Activated naive CD8-positive, alpha-beta T cell treated with anti-CD3 and anti-CD28 coated beads, Interleukin-2, amount 50 U/mL, for 24 hours (primary cell): ENCODE results near the gene PAOX.
A peak's percentile ranks its signal among the peaks of the same experiment; 100 is the strongest.
"Not testable (repeated sequence)": the region's sequence is repeated elsewhere in the genome, so short reads cannot be mapped to it uniquely, and the experiment has no call there.

Experiments used
- ATAC-seq: fragments of 150-1000 bp; cut with Tn5 transposase; one replicate; pipeline ENCODE4 v1.10.0; 2021
- DNase-seq: peaks from one replicate; pipeline ENCODE4 v3.0.0; 2021
- H3K27ac Mint-ChIP-seq: one replicate; pipeline ENCODE4 v1.8.0; 2021; ENCODE audit warnings: mild to moderate bottlenecking, mixed read lengths
- H3K27me3 Mint-ChIP-seq: one replicate; pipeline ENCODE4 v1.8.0; 2021; ENCODE audit warnings: mixed read lengths
- H3K36me3 Mint-ChIP-seq: one replicate; pipeline ENCODE4 v1.8.0; 2021; ENCODE audit warnings: low read depth, mixed read lengths
- H3K4me1 Mint-ChIP-seq: one replicate; pipeline ENCODE4 v1.8.0; 2021; ENCODE audit warnings: mixed read lengths
- H3K4me3 Mint-ChIP-seq: one replicate; pipeline ENCODE4 v1.8.0; 2021; ENCODE audit warnings: mild to moderate bottlenecking, moderate library complexity, mixed read lengths
- H3K9me3 Mint-ChIP-seq: one replicate; pipeline ENCODE4 v1.8.0; 2021; ENCODE audit warnings: mixed read lengths

PAOX gene

DNA sequence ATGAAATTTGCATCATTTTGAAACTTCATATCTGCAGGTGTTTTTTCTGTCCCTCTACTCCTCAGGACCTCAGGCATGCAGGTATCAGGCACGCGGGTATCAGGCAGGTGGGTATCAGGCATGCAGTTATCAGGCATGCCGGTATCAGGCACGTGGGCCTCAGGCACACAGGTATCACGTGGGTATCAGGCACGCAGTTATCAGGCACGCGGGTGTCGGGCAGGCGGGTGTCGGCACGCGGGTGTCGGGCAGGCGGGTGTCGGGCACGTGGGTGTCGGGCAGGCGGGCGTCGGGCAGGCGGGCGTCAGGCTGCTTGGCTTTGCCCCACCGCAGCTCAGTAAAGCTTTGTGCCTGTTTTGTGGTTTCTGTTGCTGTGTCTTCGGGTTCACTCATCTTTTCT lies 36.7 kb downstream of the PAOX start:
- Mint-ChIP-seq H3K4me1 (peaks cover 10% of the 10 kb centered on the region), H3K9me3 (peaks cover 24% of the 10 kb centered on the region), H3K27me3 (no peaks in the 10 kb centered on the region), H3K27ac (no peak overlapping the region), H3K36me3 (peaks cover 50% of the 10 kb centered on the region), H3K4me3 (no peak overlapping the region)
- no peak for DNase-seq
- no peak for ATAC-seq

DNA sequence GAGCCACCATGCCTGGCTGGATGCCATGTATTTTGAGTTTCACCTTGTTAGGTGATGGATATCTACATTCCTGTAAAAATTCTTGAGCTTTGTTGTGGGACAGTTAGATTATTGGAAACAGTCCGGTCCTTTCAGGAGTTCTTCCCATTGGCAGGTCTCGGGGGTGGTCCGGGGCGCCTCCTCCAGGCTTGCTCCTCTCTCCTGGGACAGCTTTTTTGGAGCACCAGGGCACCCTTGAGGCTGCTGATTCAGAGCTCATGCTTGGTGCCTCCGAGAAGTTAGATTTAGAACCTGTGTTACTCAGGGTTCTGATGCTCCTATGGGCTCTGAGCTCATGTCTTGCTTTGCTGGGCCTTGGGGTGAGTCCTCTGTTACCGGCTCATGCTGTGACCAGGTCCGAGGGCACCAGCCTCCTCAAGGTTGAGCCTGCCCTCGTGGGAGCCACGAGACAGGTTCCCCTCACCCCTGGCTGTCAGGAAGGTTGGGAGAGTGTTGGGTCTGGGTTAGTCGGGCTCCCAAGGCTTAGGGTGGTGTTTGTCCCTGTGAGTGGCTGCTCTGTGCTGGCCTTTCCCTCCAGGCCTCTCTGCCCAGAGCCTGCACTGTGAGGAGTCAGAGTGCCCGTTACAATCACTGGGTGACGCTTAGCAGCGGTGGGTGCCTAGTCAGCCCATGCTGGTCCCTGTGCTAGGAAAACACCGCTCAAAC lies 39.4 kb downstream of the PAOX start:
- Mint-ChIP-seq H3K9me3 (peaks cover 7% of the 10 kb centered on the region), H3K27me3 (peaks cover 3% of the 10 kb centered on the region), H3K27ac (no peak overlapping the region), H3K36me3 (peaks cover 26% of the 10 kb centered on the region), H3K4me1 (no peaks in the 10 kb centered on the region), H3K4me3 (no peak overlapping the region)
- DNase-seq (no peak), ATAC-seq (no peak)

DNA sequence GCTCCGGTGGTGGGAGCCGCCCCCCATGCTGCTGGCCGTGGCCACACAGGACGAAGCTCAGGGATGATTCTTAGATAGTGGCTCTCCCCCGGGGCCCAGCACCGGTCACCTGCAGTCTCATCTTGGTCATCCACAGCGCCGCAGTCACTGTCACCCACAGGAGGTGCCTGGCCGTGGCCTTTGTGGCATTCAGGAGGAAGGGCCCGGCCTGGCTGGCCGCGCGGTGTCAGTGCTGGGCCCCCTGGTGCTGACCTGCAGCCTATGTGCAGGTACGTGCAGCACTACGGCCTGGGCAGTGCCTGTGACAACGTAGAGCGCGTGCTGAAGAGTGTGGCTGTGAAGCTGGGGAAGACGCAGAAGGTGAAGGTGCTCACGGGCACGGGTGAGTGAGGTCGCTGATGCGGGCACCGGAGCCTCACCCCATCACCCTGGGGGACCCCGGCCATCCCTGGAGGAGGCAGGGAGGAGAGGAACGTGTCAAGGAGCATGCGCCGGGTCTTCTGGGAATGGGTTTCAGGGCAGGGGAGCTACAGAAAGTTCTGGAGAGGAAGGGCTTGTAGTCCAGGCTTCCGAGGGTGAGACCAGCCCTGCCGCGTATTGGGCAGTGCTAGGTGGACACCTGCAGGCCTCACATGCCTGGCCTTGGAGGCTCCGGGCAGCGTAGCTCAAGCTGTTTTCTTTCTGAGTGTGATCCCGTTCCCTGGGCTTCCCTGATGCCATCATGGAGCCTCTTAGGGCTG lies 40.3 kb downstream of the PAOX start:
- Mint-ChIP-seq H3K4me3 (no peak overlapping the region), H3K36me3 (peaks cover 22% of the 10 kb centered on the region), H3K27ac (no peak overlapping the region), H3K4me1 (peaks cover 2% of the 10 kb centered on the region), H3K27me3 (peaks cover 3% of the 10 kb centered on the region), H3K9me3 (peaks cover 7% of the 10 kb centered on the region)
- ATAC-seq (no peak), DNase-seq (no peak)

DNA sequence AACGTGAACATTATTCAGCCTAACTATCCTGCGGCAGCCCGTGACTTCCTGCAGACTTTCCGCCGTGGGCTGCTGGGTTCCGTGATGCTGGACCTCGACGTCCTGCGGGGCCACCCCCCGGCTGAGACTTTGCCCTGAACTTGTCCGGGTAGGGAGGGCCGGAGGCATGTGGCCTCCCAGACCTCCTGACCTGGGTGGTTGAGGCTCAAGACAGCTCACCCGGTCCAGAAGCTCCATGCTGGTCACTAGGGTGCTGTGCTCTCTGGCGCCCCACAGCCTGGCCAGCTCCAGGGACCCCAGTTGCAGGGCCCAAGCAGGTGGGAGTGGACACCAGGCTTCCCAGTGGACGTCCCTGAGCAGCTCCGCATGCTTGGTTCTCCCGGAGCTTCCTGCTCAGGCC lies 41.0 kb downstream of the PAOX start:
- no peak overlapping the region for H3K4me3 Mint-ChIP-seq
- H3K9me3 Mint-ChIP-seq: peaks cover 7% of the 10 kb centered on the region
- no peak for ATAC-seq
- peaks cover 3% of the 10 kb centered on the region for H3K27me3 Mint-ChIP-seq
- H3K27ac Mint-ChIP-seq: no peak overlapping the region
- peaks cover 19% of the 10 kb centered on the region for H3K36me3 Mint-ChIP-seq
- no peak for DNase-seq
- peaks cover 2% of the 10 kb centered on the region for H3K4me1 Mint-ChIP-seq

DNA sequence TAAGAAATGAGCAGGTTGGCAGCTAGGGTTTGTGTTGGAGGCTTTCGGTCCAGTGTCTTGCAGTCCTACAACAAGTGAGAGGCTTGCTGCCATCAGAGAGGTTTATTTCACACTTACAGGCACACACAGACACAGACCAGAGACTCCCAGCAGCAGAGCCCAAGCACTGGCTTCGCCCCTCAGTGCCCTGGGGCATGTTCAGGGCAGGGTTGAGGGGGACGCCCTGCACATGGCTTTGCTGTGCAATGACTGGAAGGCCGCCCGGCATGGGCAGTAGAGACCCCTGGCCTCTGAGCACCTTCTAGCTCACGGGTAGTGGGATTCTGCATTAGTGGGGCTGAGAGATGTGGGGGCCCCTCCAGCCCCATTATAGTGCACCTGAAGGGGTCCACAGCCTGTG lies 41.5 kb downstream of the PAOX start:
- H3K36me3 Mint-ChIP-seq: peaks cover 14% of the 10 kb centered on the region
- H3K27ac Mint-ChIP-seq: no peak overlapping the region
- no peak overlapping the region for H3K4me3 Mint-ChIP-seq
- H3K9me3 Mint-ChIP-seq: peaks cover 2% of the 10 kb centered on the region
- peaks cover 2% of the 10 kb centered on the region for H3K4me1 Mint-ChIP-seq
- peaks cover 3% of the 10 kb centered on the region for H3K27me3 Mint-ChIP-seq
- DNase-seq (no peak), ATAC-seq (no peak)

DNA sequence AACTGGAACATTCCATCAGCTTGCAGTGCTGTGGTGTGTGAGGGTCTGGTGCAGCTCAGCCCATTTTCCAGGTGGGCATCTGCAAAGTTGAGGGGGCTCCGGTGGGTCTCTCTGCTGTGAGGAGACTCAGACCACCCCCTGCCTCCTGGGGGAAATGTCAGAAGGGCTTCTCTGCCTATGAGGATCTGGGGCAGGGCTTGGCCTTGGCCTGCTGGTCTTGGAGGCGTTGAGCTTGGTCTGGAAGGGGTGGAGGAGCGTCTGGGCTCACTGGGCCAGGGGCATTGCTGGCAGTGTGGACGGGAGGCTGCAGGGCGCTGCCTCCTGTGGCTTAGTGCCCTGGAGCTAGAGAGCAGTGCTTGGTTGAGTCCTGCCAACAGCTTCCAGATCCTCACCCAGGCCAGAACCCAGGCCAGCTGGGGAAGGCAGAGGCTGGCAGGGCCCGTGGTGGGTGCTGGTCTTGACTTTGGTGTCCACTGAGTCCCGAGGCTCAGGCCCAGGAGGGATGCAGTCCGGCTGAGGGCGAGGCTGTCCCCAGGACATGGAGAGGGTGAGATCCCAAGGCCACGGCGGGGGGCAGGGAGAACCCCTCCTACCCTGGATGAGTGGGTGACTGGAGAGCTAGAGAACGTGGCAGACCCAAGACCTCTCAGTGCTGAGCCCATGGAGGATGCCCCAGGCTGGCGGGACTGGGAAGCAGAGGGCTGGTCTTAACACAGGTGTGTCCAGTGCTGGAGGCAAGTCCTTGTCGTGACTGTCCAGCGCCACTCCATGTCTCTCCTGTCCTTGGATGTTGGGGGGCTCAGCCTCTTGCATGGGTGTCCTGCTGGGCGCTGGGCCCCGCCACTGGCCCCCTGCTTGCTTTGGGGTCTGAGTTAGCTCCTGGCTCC lies 42.5 kb downstream of the PAOX start:
- no peak overlapping the region for H3K27ac Mint-ChIP-seq
- H3K4me3 Mint-ChIP-seq: no peak overlapping the region

DNA sequence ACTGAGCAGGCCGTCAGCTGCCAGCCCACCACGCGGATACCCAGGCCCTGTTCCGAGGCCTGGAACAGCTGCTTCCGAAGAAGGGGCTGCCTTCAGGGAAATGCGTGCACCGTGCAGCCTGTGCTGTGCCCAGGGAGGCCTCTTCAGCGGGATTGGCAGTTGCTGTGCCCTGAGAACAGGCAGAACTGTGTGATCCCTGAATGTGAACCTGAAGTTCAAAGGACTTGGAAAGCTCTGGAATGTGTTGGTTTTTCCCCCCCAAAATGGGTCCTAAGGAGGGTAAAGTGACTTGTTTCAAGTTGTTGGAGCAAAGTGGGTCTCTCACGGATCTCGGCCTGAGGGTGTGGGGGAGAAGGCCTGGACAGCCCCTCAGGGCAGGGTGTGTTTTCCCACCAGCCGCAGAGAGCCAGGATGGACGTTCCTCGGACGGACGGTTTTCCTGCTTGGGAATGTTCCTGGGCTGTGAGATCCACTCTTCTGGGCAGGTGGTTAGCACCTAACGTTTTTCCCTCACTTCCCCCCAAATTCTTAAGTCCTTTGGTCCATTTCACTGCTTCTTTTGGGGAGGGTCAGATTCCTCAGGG lies 43.3 kb downstream of the PAOX start:
- Mint-ChIP-seq H3K9me3 (no peaks in the 10 kb centered on the region), H3K4me3 (peak overlapping the region; percentile 24), H3K27me3 (peaks cover 3% of the 10 kb centered on the region), H3K36me3 (peaks cover 8% of the 10 kb centered on the region), H3K27ac (no peak overlapping the region), H3K4me1 (peaks cover 2% of the 10 kb centered on the region)
- no peak for DNase-seq
- no peak for ATAC-seq

More for the DNA sequence above, 42.5 kb downstream of the PAOX start:
- DNase-seq: no peak
- H3K36me3 Mint-ChIP-seq: peaks cover 8% of the 10 kb centered on the region
- no peaks in the 10 kb centered on the region for H3K9me3 Mint-ChIP-seq
- peaks cover 3% of the 10 kb centered on the region for H3K27me3 Mint-ChIP-seq
- ATAC-seq: no peak
- peaks cover 2% of the 10 kb centered on the region for H3K4me1 Mint-ChIP-seq

DNA sequence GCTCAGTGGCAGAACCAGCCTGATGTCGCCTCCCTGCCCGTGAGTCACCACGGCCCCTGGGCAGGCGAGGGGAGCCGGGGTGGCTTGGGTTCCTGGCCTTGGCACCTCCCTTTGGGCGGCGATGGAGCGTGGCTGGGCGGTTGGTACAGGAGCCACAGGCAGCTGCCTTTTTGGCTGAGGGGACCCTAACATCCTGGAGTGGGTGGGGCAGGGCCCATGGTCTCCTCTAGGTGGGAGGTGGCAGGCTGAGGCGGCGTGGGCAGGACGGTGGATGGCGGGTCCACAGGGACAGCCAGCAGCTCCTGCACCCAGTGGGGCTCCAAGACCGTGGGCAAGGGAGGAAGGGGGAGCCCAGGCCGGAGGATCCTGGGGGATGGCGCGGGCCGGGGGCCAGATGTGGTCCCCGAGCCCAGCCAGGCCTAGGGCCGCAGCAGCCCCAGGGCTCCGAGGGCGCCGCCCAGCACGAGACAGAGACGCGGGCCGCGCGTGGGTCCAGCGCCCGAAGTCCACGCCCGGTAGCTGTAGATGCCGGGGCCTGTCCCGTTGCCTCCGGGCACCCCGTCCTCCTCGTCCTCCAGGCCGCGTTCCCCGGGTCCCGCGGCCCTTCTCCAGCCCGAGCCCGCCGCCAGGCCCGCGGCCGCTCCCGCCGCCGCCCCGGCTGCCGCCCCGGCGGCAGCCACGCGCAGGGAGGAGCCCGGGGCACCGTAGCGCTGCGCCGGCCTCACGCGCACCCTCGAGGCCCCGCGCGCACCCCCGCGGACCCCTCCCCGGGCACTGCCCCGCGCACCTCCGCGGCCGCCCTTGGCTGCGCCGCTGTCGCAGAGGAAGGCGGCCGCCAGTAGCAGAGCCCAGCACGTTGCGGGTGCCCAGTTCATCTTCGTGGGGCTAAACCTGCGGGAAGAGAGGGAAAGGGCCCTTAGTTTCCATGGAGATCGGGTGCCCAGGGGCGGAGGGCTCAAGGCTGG lies 44.0 kb downstream of the PAOX start:
- peak; percentile 41 for ATAC-seq
- H3K4me3 Mint-ChIP-seq: peak overlapping the region; percentile 29
- no peak overlapping the region for H3K27ac Mint-ChIP-seq
- peaks cover under 1% of the 10 kb centered on the region for H3K9me3 Mint-ChIP-seq
- H3K36me3 Mint-ChIP-seq: peaks cover 8% of the 10 kb centered on the region
- no peak for DNase-seq
- H3K27me3 Mint-ChIP-seq: peaks cover 3% of the 10 kb centered on the region
- H3K4me1 Mint-ChIP-seq: peaks cover 2% of the 10 kb centered on the region

DNA sequence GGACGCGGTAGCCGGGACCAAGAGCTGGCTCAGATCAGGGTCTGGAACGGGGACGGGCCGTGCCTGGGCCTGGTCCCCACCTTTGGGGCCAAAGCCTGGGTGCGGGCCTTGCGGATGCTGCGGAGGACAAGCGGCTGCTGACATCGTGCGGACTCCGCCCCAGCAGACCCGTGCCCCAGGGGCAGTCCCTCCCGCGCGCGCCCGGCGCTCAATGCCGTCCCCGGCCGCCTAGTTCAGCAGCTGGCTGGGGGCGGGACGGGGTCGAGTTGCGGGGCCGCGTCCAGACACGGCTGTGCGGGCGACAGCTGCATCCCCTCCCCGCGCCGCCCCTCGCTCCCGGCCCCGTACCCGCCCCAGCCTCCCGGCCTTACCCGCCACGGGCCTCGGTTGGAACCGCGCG lies 45.0 kb downstream of the PAOX start:
- DNase-seq, ATAC-seq, H3K27ac Mint-ChIP-seq, H3K9me3 Mint-ChIP-seq, H3K4me3 Mint-ChIP-seq, H3K27me3 Mint-ChIP-seq, H3K36me3 Mint-ChIP-seq, H3K4me1 Mint-ChIP-seq: not testable (repeated sequence)

DNA sequence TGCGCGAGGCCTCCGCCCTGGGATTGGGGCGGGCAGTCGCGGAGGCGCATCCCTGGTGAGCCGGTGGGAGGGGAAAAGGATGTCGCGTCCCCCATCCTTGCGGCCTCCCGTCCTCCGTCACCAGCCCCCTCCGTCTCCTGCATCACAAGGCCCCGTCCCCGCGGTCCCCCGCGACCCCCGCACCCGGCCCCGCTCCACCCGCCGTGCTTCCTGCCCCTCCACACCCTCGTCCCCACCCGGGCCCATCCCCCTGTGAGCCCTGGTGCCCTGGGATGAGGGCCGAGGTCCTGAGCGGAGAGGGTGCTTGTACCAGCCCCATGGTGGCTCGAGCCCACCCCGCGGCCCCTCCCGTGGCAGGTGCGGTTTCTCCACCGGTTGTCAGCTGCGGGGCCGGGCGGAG lies 45.5 kb downstream of the PAOX start, which contains the start of gene SPRN:
Gene SPRN (minus strand): TSS at position 25 of the 400 bp plus-strand sequence. CDS start 944 bp downstream, outside the sequence.
- H3K27me3 Mint-ChIP-seq, H3K27ac Mint-ChIP-seq, H3K36me3 Mint-ChIP-seq, DNase-seq, H3K4me1 Mint-ChIP-seq, H3K9me3 Mint-ChIP-seq, ATAC-seq: not testable (repeated sequence)
- H3K4me3 Mint-ChIP-seq: peak within 1 kb of the TSS; percentile 29

DNA sequence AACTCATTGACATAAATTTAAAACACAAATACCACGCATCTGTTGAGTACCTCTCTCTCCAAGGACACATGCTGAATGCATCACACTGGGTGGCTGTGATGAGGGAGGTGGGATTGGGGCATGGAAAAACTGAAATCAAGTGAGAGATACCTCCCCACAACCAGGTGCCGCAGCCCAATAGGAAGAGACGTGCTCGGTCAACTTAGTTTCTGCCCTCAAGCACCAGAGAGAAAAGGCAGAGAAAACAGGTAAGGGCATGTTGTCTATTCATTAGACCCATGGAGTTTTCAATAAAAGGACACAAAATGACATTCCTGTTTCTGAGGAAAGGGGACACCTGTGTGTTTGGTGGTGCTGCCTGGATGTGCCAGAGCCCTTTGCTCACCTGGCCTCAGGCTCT lies 50.5 kb downstream of the PAOX start:
- not testable (repeated sequence) for H3K36me3 Mint-ChIP-seq, H3K4me1 Mint-ChIP-seq, H3K27me3 Mint-ChIP-seq, H3K9me3 Mint-ChIP-seq, ATAC-seq, H3K27ac Mint-ChIP-seq, DNase-seq, H3K4me3 Mint-ChIP-seq

DNA sequence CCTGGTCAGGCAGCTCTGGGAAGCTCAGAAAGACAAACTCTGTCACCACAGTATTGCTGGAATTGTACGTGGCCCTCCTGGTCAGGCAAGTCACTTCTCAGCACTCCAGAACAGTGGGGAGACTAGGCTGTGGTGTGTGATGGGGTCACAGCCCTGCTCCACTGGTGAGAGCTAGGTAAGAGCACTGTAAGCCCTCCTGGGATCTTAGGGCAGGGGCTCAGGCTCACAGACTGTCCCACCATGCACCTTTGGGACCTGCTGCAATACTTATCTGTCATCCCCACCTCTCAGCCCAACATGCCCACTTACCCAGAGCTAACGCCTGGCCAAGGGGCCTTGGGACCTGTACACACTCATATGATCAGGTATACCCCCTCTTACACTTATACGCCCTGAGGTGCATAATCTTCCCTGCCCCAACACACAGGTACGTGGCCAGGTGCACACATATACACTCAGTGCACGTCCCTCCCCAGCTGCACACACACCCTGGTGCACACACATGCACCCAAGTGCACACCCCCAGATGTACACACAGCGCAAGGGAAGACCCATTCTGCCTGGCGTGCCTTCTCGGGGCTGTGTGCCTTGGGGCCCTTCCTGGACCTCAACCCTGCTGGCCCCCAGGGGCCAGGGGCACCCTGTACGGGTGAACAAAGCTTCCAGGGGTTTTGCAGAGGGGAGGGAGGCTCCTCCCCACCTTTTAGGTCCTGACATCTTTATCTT lies 53.0 kb downstream of the PAOX start:
- DNase-seq, H3K27me3 Mint-ChIP-seq, H3K36me3 Mint-ChIP-seq, H3K27ac Mint-ChIP-seq, H3K4me1 Mint-ChIP-seq, H3K9me3 Mint-ChIP-seq, H3K4me3 Mint-ChIP-seq: not testable (repeated sequence)
- ATAC-seq: peak; percentile 36

DNA sequence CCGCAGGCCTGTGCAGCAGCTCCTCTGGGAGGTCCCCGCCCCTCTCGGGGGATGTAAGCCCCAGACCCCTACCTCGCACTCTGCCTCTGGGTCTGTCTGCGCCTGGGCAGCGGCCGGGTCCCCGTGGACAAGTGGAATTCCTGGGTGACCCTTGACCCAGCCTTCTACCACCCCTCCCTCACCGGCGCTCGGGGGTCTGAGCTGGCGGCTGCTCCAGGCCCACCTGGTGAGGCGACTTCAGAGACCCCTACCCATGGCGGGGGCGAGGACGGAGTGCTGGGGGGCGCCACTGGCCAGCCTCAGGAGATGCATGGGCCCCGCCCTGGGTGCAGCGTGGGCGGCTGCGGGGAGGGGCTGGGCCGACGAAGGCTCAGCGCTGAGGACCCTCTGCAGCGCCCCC lies 53.7 kb downstream of the PAOX start:
- H3K9me3 Mint-ChIP-seq, H3K4me3 Mint-ChIP-seq, DNase-seq, H3K27ac Mint-ChIP-seq, H3K36me3 Mint-ChIP-seq, ATAC-seq, H3K4me1 Mint-ChIP-seq, H3K27me3 Mint-ChIP-seq: not testable (repeated sequence)
